GM21447 (cell line): ENCODE results near the gene VPS26B.
"Not testable (repeated sequence)": the region's sequence is repeated elsewhere in the genome, so short reads cannot be mapped to it uniquely, and the experiment has no call there.

ENCODE experiments used
- ATAC-seq: cut with Tn5 transposase; IDR thresholded peaks from one replicate; pipeline ENCODE4 v1.9.1; 2021; ENCODE audit not compliant: unreplicated experiment

Gene VPS26B

GRCh38 chr11:134278356-134278755 is 53.9 kb downstream of the VPS26B start:
- ATAC-seq = no peak

- not testable (repeated sequence) for ATAC-seq
Measured at GRCh38 chr11:134281635-134282034, 57.2 kb downstream of the VPS26B start.

- ATAC-seq = no peak
Measured at GRCh38 chr11:134282121-134283045, 57.9 kb downstream of the VPS26B start.

- ATAC-seq = no peak
Measured at GRCh38 chr11:134283461-134284230, 59.2 kb downstream of the VPS26B start.

- ATAC-seq = not testable (repeated sequence)
Measured at GRCh38 chr11:134284349-134284748, 59.9 kb downstream of the VPS26B start.

- ATAC-seq = no peak
Measured at GRCh38 chr11:134287561-134287960, 63.1 kb downstream of the VPS26B start.

- no peak for ATAC-seq
Measured at GRCh38 chr11:134288486-134288885, 64.0 kb downstream of the VPS26B start.

- ATAC-seq = no peak
Measured at GRCh38 chr11:134289167-134289566, 64.7 kb downstream of the VPS26B start.

- no peak for ATAC-seq
Measured at GRCh38 chr11:134289789-134290188, 65.3 kb downstream of the VPS26B start.

- no peak for ATAC-seq
Measured at GRCh38 chr11:134290646-134291045, 66.2 kb downstream of the VPS26B start.

GRCh38 chr11:134291196-134291595 is 66.7 kb downstream of the VPS26B start:
- ATAC-seq = no peak

- no peak for ATAC-seq
Measured at GRCh38 chr11:134292661-134293060, 68.2 kb downstream of the VPS26B start.

- no peak for ATAC-seq
Measured at GRCh38 chr11:134293119-134294113, 68.9 kb downstream of the VPS26B start.

- no peak for ATAC-seq
Measured at GRCh38 chr11:134294664-134295063, 70.2 kb downstream of the VPS26B start.
